Sigmoid colon (tissue), 7 donors: ENCODE results near the gene CASKIN1. TPM values are rescaled to one million over a fixed set of nuclear protein-coding genes. Genes with fewer than 3 reads are reported as not detected.
"Not testable (repeated sequence)": the region's sequence is repeated elsewhere in the genome, so short reads cannot be mapped to it uniquely, and the experiment has no call there.

Experiments used
- DNase-seq: peaks from one replicate; pipeline ENCODE4 v3.0.0-alpha.2; 2019
- H3K27ac ChIP-seq, 4 donors: fragments of 200-600 bp; sonication (generic); one replicate each; pipeline ENCODE4 v1.5.1; 2016 to 2019; ENCODE audit warnings: mild to moderate bottlenecking in 1 of 4
- H3K27me3 ChIP-seq, 3 donors: fragments of 200-600 bp; sonication (generic); one replicate each; pipeline ENCODE4 v1.5.1; 2019; ENCODE audit warnings: mild to moderate bottlenecking in 1 of 3
- H3K36me3 ChIP-seq, 4 donors: fragments of 200-600 bp; sonication (generic); one replicate each; pipeline ENCODE4 v1.5.1; 2016 to 2019
- H3K4me1 ChIP-seq, 4 donors: fragments of 200-600 bp; sonication (generic); one replicate each; pipeline ENCODE4 v1.5.1; 2017 to 2019
- H3K4me3 ChIP-seq, 4 donors: fragments of 200-600 bp; sonication (generic); one replicate each; pipeline ENCODE4 v1.5.1; 2017 to 2019; ENCODE audit warnings: mild to moderate bottlenecking in 2 of 4, moderate library complexity in 1 of 4
- H3K9me3 ChIP-seq, 4 donors: fragments of 200-600 bp in 3 of 4; sonication (generic) in 3 of 4; one replicate each; pipeline versions ENCODE4 v1.5.1 to v1.6.1; 2013 to 2019
- POLR2AphosphoS5 ChIP-seq, 4 donors: sonication (generic); formaldehyde crosslinking; IDR thresholded peaks; one replicate each; pipeline ENCODE4 v1.6.1; 2017; ENCODE audit warnings: antibody characterized with exemption in 4 of 4
- WGBS, 2 donors: extraction: QIAGEN DNeasy Blood & Tissue Kit; methylation state at CpG; one replicate each; pipeline ENCODE4 v1.1.7; 2013; 5-methylcytosine and 5-hydroxymethylcytosine counted together
- intact Hi-C: fragments of 100-400 bp; cut with DNase I; formaldehyde crosslinking; loops from one replicate; pipeline ENCODE4 v1.15.1; 2023
- polyA plus RNA-seq, 3 donors: library from polyadenylated mRNA; stranded (reverse); fragments of 200-250 nt; gene quantifications; one replicate each; pipeline ENCODE4 v1.2.3, GENCODE V29; 2013
- small RNA-seq, 3 donors: library from RNA; depleted of rRNA; stranded (forward); fragments of <200 nt; gene quantifications; one replicate each; pipeline ENCODE3, GENCODE V24; 2016
- total RNA-seq, 4 donors: library from RNA; depleted of rRNA; stranded (reverse); fragments of >200 nt; gene quantifications; one replicate each; pipeline ENCODE4 v1.1.0, GENCODE V29; 2016
- donor health status: healthy with polysubstance abuse.
- donor health status: Bipolar disorder and iron deficiency.
- donor health status: healthy.

Gene CASKIN1
- total and polyA plus RNA-seq, 7 donors: under 0.01 to 0.55 (median 0.31) TPM; not detected in 1

DNA sequence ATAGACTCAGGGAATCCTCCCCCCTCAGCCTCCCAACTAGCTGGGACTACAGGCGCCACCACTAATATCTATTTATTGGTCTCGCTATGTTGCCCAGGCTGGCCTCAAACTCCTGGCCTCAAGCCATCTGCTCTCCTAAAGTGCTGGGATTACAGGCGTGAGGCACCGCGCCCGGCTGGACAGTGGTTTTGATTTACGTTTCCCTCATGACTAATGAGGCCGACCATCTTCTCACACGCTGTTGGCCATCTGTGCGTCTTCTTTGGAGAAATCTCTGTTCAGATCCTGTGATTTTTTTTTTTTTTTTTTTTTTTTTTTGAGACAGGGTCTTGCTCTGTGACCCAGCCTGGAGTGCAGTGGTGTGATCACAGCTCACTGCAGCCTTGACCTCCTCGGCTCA lies 67.2 kb downstream of the CASKIN1 start:
- H3K4me1 ChIP-seq: peaks cover 2 to 79% (median 64%) of the 10 kb centered on the region in 4 donors
- H3K9me3 ChIP-seq, H3K36me3 ChIP-seq, intact Hi-C loops, H3K4me3 ChIP-seq, H3K27me3 ChIP-seq: not testable (repeated sequence)
- 60 to 69% methylated on average over 9 of the region's 11 CpGs for WGBS, 2 donors
- TF ChIP-seq POLR2AphosphoS5 (IDR thresholded peaks at IDR 0.05): peak in 3 of 4 donors; percentile 18 to 50 (median 32)
- peak overlapping the region; percentile 80 to 89 (median 84) for H3K27ac ChIP-seq
- peak; percentile 90 for DNase-seq

DNA sequence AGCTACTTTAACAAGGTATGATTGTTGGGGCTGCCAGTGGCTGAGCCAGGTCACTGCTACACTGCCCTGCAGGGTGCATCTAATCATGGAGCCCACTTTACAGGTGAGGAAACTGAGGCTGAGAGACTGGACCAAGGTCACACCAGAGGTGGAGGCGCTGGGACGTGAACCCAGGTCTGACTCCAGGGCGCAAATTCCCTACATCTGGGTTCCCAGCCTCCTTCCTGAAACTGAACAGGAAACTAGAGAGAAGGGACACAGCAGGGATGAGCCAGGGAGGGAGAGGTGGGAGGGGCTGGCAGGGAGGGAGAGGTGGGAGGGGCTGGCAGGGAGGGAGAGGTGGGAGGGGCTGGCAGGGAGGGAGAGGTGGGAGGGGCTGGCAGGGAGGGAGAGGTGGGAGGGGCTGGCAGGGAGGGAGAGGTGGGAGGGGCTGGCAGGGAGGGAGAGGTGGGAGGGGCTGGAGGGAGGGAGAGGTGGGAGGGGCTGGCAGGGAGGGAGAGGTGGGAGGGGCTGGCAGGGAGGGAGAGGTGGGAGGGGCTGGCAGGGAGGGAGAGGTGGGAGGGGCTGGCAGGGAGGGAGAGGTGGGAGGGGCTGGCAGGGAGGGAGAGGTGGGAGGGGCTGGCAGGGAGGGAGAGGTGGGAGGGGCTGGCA lies 68.7 kb downstream of the CASKIN1 start:
- peak overlapping the region in 3 of 4 donors; percentile 18 to 47 (median 22) for H3K4me3 ChIP-seq
- not testable (repeated sequence) for H3K36me3 ChIP-seq
- 10 to 42% methylated on average over 3 of the region's 3 CpGs for WGBS, 2 donors

More for the DNA sequence above, 68.7 kb downstream of the CASKIN1 start:
- Histone ChIP-seq H3K4me1 (peaks cover 2 to 88% (median 77%) of the 10 kb centered on the region in 4 donors), H3K27ac (peak overlapping the region; percentile 84 to 99 (median 96))
- peak; percentile 53 to 84 (median 82) for TF ChIP-seq POLR2AphosphoS5 (IDR thresholded peaks at IDR 0.05)
- H3K9me3 ChIP-seq, intact Hi-C loops, H3K27me3 ChIP-seq: not testable (repeated sequence)
- peak; percentile 85 for DNase-seq

Small RNAs within 50 kb of the gene (small RNA-seq; reads per million reads assigned to genes)
- gene MIR3180-5 (0 reads per million in 3 donors), gene MIR4516 (0 reads per million in 3 donors), gene RF00019 (0 reads per million in 3 donors), gene SNORD60 (0 reads per million in 3 donors)

Other genes with a start within 250 kb of the CASKIN1 start
- not detected for gene RPL3L, start 241.9 kb downstream of the CASKIN1 start, total RNA-seq
- gene RPL3L, start 241.9 kb downstream of the CASKIN1 start, polyA plus RNA-seq: under 1 TPM in 2 of 3 donors, not detected in 1; 0.04 to 0.60 TPM
- 100 to 1,000 TPM; 200 to 332 (median 264) TPM for gene NDUFB10, start 237.1 kb downstream of the CASKIN1 start, total RNA-seq
- gene NDUFB10, start 237.1 kb downstream of the CASKIN1 start, polyA plus RNA-seq: 100 to 1,000 TPM; 298 to 489 (median 369) TPM
- gene RPS2, start 231.8 kb downstream of the CASKIN1 start, total RNA-seq: 1,000 to 10,000 TPM; 1,478 to 1,994 (median 1,643) TPM
- 1,000 to 10,000 TPM; 1,713 to 3,277 (median 2,927) TPM for gene RPS2, start 231.8 kb downstream of the CASKIN1 start, polyA plus RNA-seq
- not detected for gene RNF151, start 229.7 kb downstream of the CASKIN1 start, total RNA-seq
- gene RNF151, start 229.7 kb downstream of the CASKIN1 start, polyA plus RNA-seq: under 1 TPM in 1 of 3 donors, not detected in 2; 0.10 TPM
- gene TBL3, start 224.6 kb downstream of the CASKIN1 start, total RNA-seq: 10 to 100 TPM; 19.4 to 27.4 (median 26.1) TPM
- 10 to 100 TPM; 14.3 to 37.4 (median 14.4) TPM for gene TBL3, start 224.6 kb downstream of the CASKIN1 start, polyA plus RNA-seq
- gene NOXO1, start 215.1 kb downstream of the CASKIN1 start, total RNA-seq: not detected
- 10 to 100 TPM; 13.8 to 47.3 (median 15.0) TPM for gene NOXO1, start 215.1 kb downstream of the CASKIN1 start, polyA plus RNA-seq
- gene GFER, start 212.4 kb downstream of the CASKIN1 start, total RNA-seq: 10 to 100 TPM; 17.5 to 23.8 (median 21.2) TPM
- 100 to 1,000 TPM in 1 of 3 donors, 10 to 100 TPM in 2; 67.3 to 125 (median 82.9) TPM for gene GFER, start 212.4 kb downstream of the CASKIN1 start, polyA plus RNA-seq
- gene SYNGR3, start 206.6 kb downstream of the CASKIN1 start, total RNA-seq: 1 to 10 TPM in 3 of 4 donors, under 1 TPM in 1; 0.82 to 8.3 (median 6.3) TPM
- gene SYNGR3, start 206.6 kb downstream of the CASKIN1 start, polyA plus RNA-seq: 1 to 10 TPM in 2 of 3 donors, under 1 TPM in 1; 0.60 to 4.0 (median 1.2) TPM
- gene ZNF598, start 186.8 kb downstream of the CASKIN1 start, total RNA-seq: 10 to 100 TPM; 12.8 to 27.2 (median 17.7) TPM
- gene ZNF598, start 186.8 kb downstream of the CASKIN1 start, polyA plus RNA-seq: 10 to 100 TPM; 20.3 to 57.0 (median 21.0) TPM
- not detected for gene NPW, start 176.8 kb downstream of the CASKIN1 start, total RNA-seq
- under 1 TPM in 1 of 3 donors, not detected in 2; 0.71 TPM for gene NPW, start 176.8 kb downstream of the CASKIN1 start, polyA plus RNA-seq
- gene NHERF2, start 169.7 kb downstream of the CASKIN1 start, total RNA-seq: 10 to 100 TPM; 23.5 to 57.9 (median 29.5) TPM
- 100 to 1,000 TPM in 1 of 3 donors, 10 to 100 TPM in 2; 46.7 to 105 (median 65.4) TPM for gene NHERF2, start 169.7 kb downstream of the CASKIN1 start, polyA plus RNA-seq
- gene NTHL1, start 148.8 kb downstream of the CASKIN1 start, total RNA-seq: 10 to 100 TPM; 18.4 to 33.8 (median 25.6) TPM
- 10 to 100 TPM; 20.4 to 44.5 (median 35.6) TPM for gene NTHL1, start 148.8 kb downstream of the CASKIN1 start, polyA plus RNA-seq
- 10 to 100 TPM; 25.0 to 80.9 (median 36.9) TPM for gene TSC2, start 148.6 kb downstream of the CASKIN1 start, total RNA-seq
- 10 to 100 TPM; 16.9 to 58.4 (median 31.2) TPM for gene TSC2, start 148.6 kb downstream of the CASKIN1 start, polyA plus RNA-seq
- 100 to 1,000 TPM in 2 of 4 donors, 10 to 100 TPM in 2; 81.6 to 372 (median 134) TPM for gene PKD1, start 60.7 kb downstream of the CASKIN1 start, total RNA-seq
- gene PKD1, start 60.7 kb downstream of the CASKIN1 start, polyA plus RNA-seq: 10 to 100 TPM; 10.6 to 61.4 (median 11.4) TPM
- gene RAB26, start 48.0 kb downstream of the CASKIN1 start, total RNA-seq: 1 to 10 TPM in 2 of 4 donors, under 1 TPM in 1, not detected in 1; 0.68 to 3.0 (median 1.8) TPM
- gene RAB26, start 48.0 kb downstream of the CASKIN1 start, polyA plus RNA-seq: 10 to 100 TPM; 13.9 to 18.8 (median 16.2) TPM
- 10 to 100 TPM; 30.3 to 46.3 (median 34.9) TPM for gene TRAF7, start 40.8 kb downstream of the CASKIN1 start, total RNA-seq
- 10 to 100 TPM; 45.0 to 65.1 (median 63.6) TPM for gene TRAF7, start 40.8 kb downstream of the CASKIN1 start, polyA plus RNA-seq
- 10 to 100 TPM; 30.6 to 48.5 (median 37.1) TPM for gene MLST8, start 8.8 kb upstream of the CASKIN1 start, total RNA-seq
- 10 to 100 TPM; 41.4 to 58.7 (median 42.0) TPM for gene MLST8, start 8.8 kb upstream of the CASKIN1 start, polyA plus RNA-seq
- gene BRICD5, start 14.3 kb upstream of the CASKIN1 start, total RNA-seq: 10 to 100 TPM in 1 of 4 donors, 1 to 10 TPM in 3; 1.8 to 21.3 (median 4.7) TPM
- 1 to 10 TPM in 1 of 3 donors, not detected in 2; 8.3 TPM for gene BRICD5, start 14.3 kb upstream of the CASKIN1 start, polyA plus RNA-seq
- gene PGP, start 18.2 kb upstream of the CASKIN1 start, total RNA-seq: 10 to 100 TPM in 2 of 4 donors, 1 to 10 TPM in 2; 9.0 to 14.4 (median 10.0) TPM
- gene PGP, start 18.2 kb upstream of the CASKIN1 start, polyA plus RNA-seq: 10 to 100 TPM in 2 of 3 donors, 1 to 10 TPM in 1; 6.0 to 20.2 (median 11.1) TPM
- 10 to 100 TPM; 17.4 to 26.9 (median 22.0) TPM for gene E4F1, start 27.0 kb upstream of the CASKIN1 start, total RNA-seq
- 10 to 100 TPM; 10.8 to 25.3 (median 13.4) TPM for gene E4F1, start 27.0 kb upstream of the CASKIN1 start, polyA plus RNA-seq
- under 1 TPM in 3 of 4 donors, not detected in 1; 0.36 to 0.82 (median 0.81) TPM for gene DNASE1L2, start 39.8 kb upstream of the CASKIN1 start, total RNA-seq
- under 1 TPM in 1 of 3 donors, not detected in 2; 0.93 TPM for gene DNASE1L2, start 39.8 kb upstream of the CASKIN1 start, polyA plus RNA-seq
- 10 to 100 TPM; 50.2 to 87.2 (median 67.0) TPM for gene ECI1, start 55.0 kb upstream of the CASKIN1 start, total RNA-seq
- 100 to 1,000 TPM in 2 of 3 donors, 10 to 100 TPM in 1; 84.8 to 136 (median 121) TPM for gene ECI1, start 55.0 kb upstream of the CASKIN1 start, polyA plus RNA-seq
- 100 to 1,000 TPM; 110 to 145 (median 128) TPM for gene RNPS1, start 71.5 kb upstream of the CASKIN1 start, total RNA-seq
- 100 to 1,000 TPM; 111 to 171 (median 112) TPM for gene RNPS1, start 71.5 kb upstream of the CASKIN1 start, polyA plus RNA-seq
- 10 to 100 TPM in 1 of 4 donors, 1 to 10 TPM in 3; 4.9 to 21.3 (median 7.4) TPM for gene ABCA3, start 144.1 kb upstream of the CASKIN1 start, total RNA-seq
- 1 to 10 TPM in 1 of 3 donors, under 1 TPM in 2; 0.46 to 4.2 (median 0.60) TPM for gene ABCA3, start 144.1 kb upstream of the CASKIN1 start, polyA plus RNA-seq
- gene CCNF, start 232.8 kb upstream of the CASKIN1 start, total RNA-seq: 1 to 10 TPM in 2 of 4 donors, under 1 TPM in 2; 0.71 to 1.9 (median 1.1) TPM
- 10 to 100 TPM in 1 of 3 donors, 1 to 10 TPM in 1, under 1 TPM in 1; 0.60 to 11.6 (median 1.2) TPM for gene CCNF, start 232.8 kb upstream of the CASKIN1 start, polyA plus RNA-seq